Liver (tissue), 3 donors: Measurements from ENCODE around the gene ECD.

ENCODE experiments used
- GABPA ChIP-seq, 2 donors: IDR thresholded peaks in 1 of 2; conservative IDR thresholded peaks in 1 of 2; 2 replicates each; pipeline ENCODE4 v1.6.1; 2016; ENCODE audit warnings: antibody characterized with exemption in 2 of 2, mild to moderate bottlenecking in 1 of 2, moderate library complexity in 1 of 2
- MAX ChIP-seq: IDR thresholded peaks from 2 replicates; pipeline ENCODE4 v1.6.1; 2016; ENCODE audit warnings: antibody characterized with exemption
- TF ChIP-seq, protein P1 (sequence below): fragments of 150-350 bp; IDR thresholded peaks from 2 replicates; pipeline ENCODE4 v1.5.1; 2017; ENCODE audit warnings: improper control_type of control experiment, low read depth, low read length; ENCODE audit not compliant: missing input control
- donor health status: healthy.
- donor health status: healthy.

DNA sequence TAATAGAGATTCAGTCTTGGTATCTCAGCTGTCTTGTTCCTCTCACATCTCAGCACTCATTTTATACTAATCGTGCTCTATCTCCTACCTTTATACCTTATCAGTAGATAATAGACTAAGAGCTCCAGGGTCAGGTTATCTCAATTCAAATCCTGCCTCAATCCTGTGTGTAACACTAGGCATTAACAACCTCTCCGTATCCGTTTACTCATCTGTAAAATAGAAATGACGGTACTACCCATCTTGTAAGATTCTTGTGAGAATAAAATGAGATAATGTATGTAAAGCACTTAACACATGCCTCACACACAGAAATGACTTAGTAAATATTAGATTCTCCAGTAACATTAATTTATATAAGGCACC is 70.5 kb downstream of the ECD start:
- TF ChIP-seq, protein P1, sequence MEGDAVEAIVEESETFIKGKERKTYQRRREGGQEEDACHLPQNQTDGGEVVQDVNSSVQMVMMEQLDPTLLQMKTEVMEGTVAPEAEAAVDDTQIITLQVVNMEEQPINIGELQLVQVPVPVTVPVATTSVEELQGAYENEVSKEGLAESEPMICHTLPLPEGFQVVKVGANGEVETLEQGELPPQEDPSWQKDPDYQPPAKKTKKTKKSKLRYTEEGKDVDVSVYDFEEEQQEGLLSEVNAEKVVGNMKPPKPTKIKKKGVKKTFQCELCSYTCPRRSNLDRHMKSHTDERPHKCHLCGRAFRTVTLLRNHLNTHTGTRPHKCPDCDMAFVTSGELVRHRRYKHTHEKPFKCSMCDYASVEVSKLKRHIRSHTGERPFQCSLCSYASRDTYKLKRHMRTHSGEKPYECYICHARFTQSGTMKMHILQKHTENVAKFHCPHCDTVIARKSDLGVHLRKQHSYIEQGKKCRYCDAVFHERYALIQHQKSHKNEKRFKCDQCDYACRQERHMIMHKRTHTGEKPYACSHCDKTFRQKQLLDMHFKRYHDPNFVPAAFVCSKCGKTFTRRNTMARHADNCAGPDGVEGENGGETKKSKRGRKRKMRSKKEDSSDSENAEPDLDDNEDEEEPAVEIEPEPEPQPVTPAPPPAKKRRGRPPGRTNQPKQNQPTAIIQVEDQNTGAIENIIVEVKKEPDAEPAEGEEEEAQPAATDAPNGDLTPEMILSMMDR: no peak
- TF ChIP-seq MAX (no peak), GABPA (IDR thresholded peaks at IDR 0.05 in 1 of 2, conservative IDR thresholded peaks at IDR 0.05 in 1 of 2) (no peak)
